Omental fat pad (tissue), 4 donors: ENCODE data around the gene PPIA. TPM values are rescaled to one million over a fixed set of nuclear protein-coding genes. Genes with fewer than 3 reads are reported as not detected.
"Not testable (repeated sequence)": the region's sequence is repeated elsewhere in the genome, so short reads cannot be mapped to it uniquely, and the experiment has no call there.

Experiments
- ATAC-seq: fragments of 150-250 bp; one replicate; pipeline ENCODE4 v1.9.1; 2016; ENCODE audit warnings: mild to moderate bottlenecking, moderate library complexity; ENCODE audit not compliant: low FRiP score
- DNase-seq: peaks from one replicate; pipeline ENCODE4 v3.0.0-alpha.2; 2019; ENCODE audit warnings: low spot score
- CTCF ChIP-seq, 3 donors: fragments of 450-650 bp; IDR thresholded peaks; one replicate each; pipeline ENCODE4 v1.5.1; 2016 to 2017; ENCODE audit warnings: antibody characterized with exemption in 3 of 3, mild to moderate bottlenecking in 3 of 3, moderate library complexity in 2 of 3
- total RNA-seq, 4 donors: library from RNA; depleted of rRNA; stranded (reverse); fragments of >200 nt; gene quantifications; one replicate each; pipeline ENCODE4 v1.1.0, GENCODE V29; 2016

Gene PPIA
- total RNA-seq, 4 donors from 2014 or later: 1,060 to 1,801 (median 1,521) TPM

- no peak for ATAC-seq
- no peak for DNase-seq
- no peak for TF ChIP-seq CTCF (IDR thresholded peaks at IDR 0.05)
Measured at GRCh38 chr7:44827567-44827966, 31.1 kb downstream of the PPIA start.

- no peak for DNase-seq
- no peak for ATAC-seq
Measured at GRCh38 chr7:44838751-44839150, 42.3 kb downstream of the PPIA start.

GRCh38 chr7:44842675-44843074, 46.2 kb downstream of the PPIA start:
- not testable (repeated sequence) for DNase-seq, ATAC-seq

More at GRCh38 chr7:44838751-44839150, 42.3 kb downstream of the PPIA start:
- no peak for TF ChIP-seq CTCF (IDR thresholded peaks at IDR 0.05)

GRCh38 chr7:44843440-44843839, 47.0 kb downstream of the PPIA start:
- not testable (repeated sequence) for ATAC-seq, DNase-seq

- no peak for ATAC-seq
- DNase-seq: no peak
- no peak for TF ChIP-seq CTCF (IDR thresholded peaks at IDR 0.05)
Measured at GRCh38 chr7:44845451-44845850, 49.0 kb downstream of the PPIA start.

GRCh38 chr7:44846390-44846789, 49.9 kb downstream of the PPIA start:
- not testable (repeated sequence) for ATAC-seq, DNase-seq

- ATAC-seq: no peak
- no peak for TF ChIP-seq CTCF (IDR thresholded peaks at IDR 0.05)
Measured at GRCh38 chr7:44846816-44847508, 50.5 kb downstream of the PPIA start.

GRCh38 chr7:44847509-44847919, 51.0 kb downstream of the PPIA start:
- TF ChIP-seq CTCF (IDR thresholded peaks at IDR 0.05): peak in 2 of 3 donors; percentile 22 to 89
- peak; percentile 93 for ATAC-seq
- peak; percentile 74 for DNase-seq

More at GRCh38 chr7:44846816-44847508, 50.5 kb downstream of the PPIA start:
- DNase-seq: no peak
